Measurements from ENCODE around the gene CAPN9. TPM values are rescaled to one million over a fixed set of nuclear protein-coding genes. Genes with fewer than 3 reads are reported as not detected.

CAPN9 gene
- total and polyA plus RNA-seq, 8 donors = 0.08 to 0.73 (median 0.28) TPM; not detected in 5

- intact Hi-C loops (cut with DNase I) = loop anchor here in 2 of 3 donors (5.0 to 10.0 kb wide), 3 partner anchors 121 to 418 kb away; no protein-coding TSS in a partner anchor
- no peaks in the 10 kb centered on the region for H3K4me1 ChIP-seq
- ATAC-seq (no peak), FAIRE-seq (no peak), DNase-seq (no peak)
- no peak overlapping the region for H3K27ac ChIP-seq
- no peaks in the 10 kb centered on the region for H3K9me3 ChIP-seq
- no peaks in the 10 kb centered on the region for H3K27me3 ChIP-seq
- H3K4me3 ChIP-seq = no peak overlapping the region
- 41 to 74% methylated on average over 2 of the region's 2 CpGs for WGBS, 2 donors
- H3K36me3 ChIP-seq = no peaks in the 10 kb centered on the region
- TF ChIP-seq CTCF (IDR thresholded peaks at IDR 0.05) = no peak
Observed at GRCh38 chr1:230796626-230797025, 49.4 kb downstream of the CAPN9 start.

- no peak for TF ChIP-seq CTCF (IDR thresholded peaks at IDR 0.05)
- ATAC-seq (peak in 1 of 4 donors; percentile 8), FAIRE-seq (no peak), DNase-seq (peak in 1 of 6 donors; percentile 42)
- no peaks in the 10 kb centered on the region for H3K4me1 ChIP-seq
- H3K4me3 ChIP-seq = no peak overlapping the region
- intact Hi-C loops (cut with DNase I) = loop anchor here in 2 of 3 donors (5.0 to 10.0 kb wide), 3 partner anchors 120 to 417 kb away; no protein-coding TSS in a partner anchor
- H3K36me3 ChIP-seq = no peaks in the 10 kb centered on the region
- no peaks in the 10 kb centered on the region for H3K27me3 ChIP-seq
- no peak overlapping the region for H3K27ac ChIP-seq
- 67 to 75% methylated on average over 13 of the region's 13 CpGs for WGBS, 2 donors
- no peaks in the 10 kb centered on the region for H3K9me3 ChIP-seq
Observed at GRCh38 chr1:230797376-230797920, 50.3 kb downstream of the CAPN9 start.

GRCh38 chr1:230797942-230798365 is 50.8 kb downstream of the CAPN9 start:
- WGBS, 2 donors = 22 to 27% methylated on average over 7 of the region's 7 CpGs
- peak; percentile 39 to 66 (median 54) for DNase-seq

GRCh38 chr1:230798491-230798890 is 51.3 kb downstream of the CAPN9 start:
- TF ChIP-seq CTCF (IDR thresholded peaks at IDR 0.05) = no peak
- ATAC-seq = no peak
- Histone ChIP-seq H3K36me3 (no peaks in the 10 kb centered on the region), H3K4me1 (no peaks in the 10 kb centered on the region), H3K4me3 (no peak overlapping the region), H3K9me3 (no peaks in the 10 kb centered on the region), H3K27me3 (no peaks in the 10 kb centered on the region), H3K27ac (no peak overlapping the region)
- no peak for FAIRE-seq
- 65 to 79% methylated on average over 5 of the region's 5 CpGs for WGBS, 2 donors
- intact Hi-C loops (cut with DNase I) = loop anchor here in 2 of 3 donors (5.0 to 10.0 kb wide), 3 partner anchors 119 to 416 kb away; no protein-coding TSS in a partner anchor
- no peak for DNase-seq

More at GRCh38 chr1:230797942-230798365, 50.8 kb downstream of the CAPN9 start:
- Histone ChIP-seq H3K9me3 (no peaks in the 10 kb centered on the region), H3K4me1 (no peaks in the 10 kb centered on the region), H3K27ac (no peak overlapping the region), H3K36me3 (no peaks in the 10 kb centered on the region), H3K27me3 (no peaks in the 10 kb centered on the region), H3K4me3 (no peak overlapping the region)
- intact Hi-C loops (cut with DNase I) = loop anchor here in 2 of 3 donors (5.0 to 10.0 kb wide), 3 partner anchors 119 to 417 kb away; no protein-coding TSS in a partner anchor
- no peak for FAIRE-seq
- ATAC-seq = peak; percentile 92 to 98 (median 95)
- peak; percentile 49 to 56 (median 53) for TF ChIP-seq CTCF (IDR thresholded peaks at IDR 0.05)
